Rectal smooth muscle tissue (tissue), 1 donor: Measurements from ENCODE around the gene DMRT2.

Experiments
- H3K27ac ChIP-seq: one replicate; pipeline ENCODE4 v1.7.0; 2013; ENCODE audit warnings: low read depth, low read length, inconsistent platforms
- H3K27me3 ChIP-seq: one replicate; pipeline ENCODE4 v1.7.0; 2013; ENCODE audit warnings: low read length; ENCODE audit not compliant: control insufficient read depth, insufficient read depth
- H3K36me3 ChIP-seq: one replicate; pipeline ENCODE4 v1.7.0; 2013; ENCODE audit warnings: low read length; ENCODE audit not compliant: control insufficient read depth, insufficient read depth
- H3K4me1 ChIP-seq: one replicate; pipeline ENCODE4 v1.7.0; 2013; ENCODE audit warnings: low read length; ENCODE audit not compliant: control insufficient read depth, insufficient read depth
- H3K4me3 ChIP-seq: one replicate; pipeline ENCODE4 v1.7.0; 2013; ENCODE audit warnings: low read length
- H3K9ac ChIP-seq: one replicate; pipeline ENCODE4 v1.7.0; 2013; ENCODE audit warnings: low read length

The DMRT2 gene

GRCh38 chr9:1102642-1102970 is 52.4 kb downstream of the DMRT2 start:
- Histone ChIP-seq H3K36me3 (no peaks in the 10 kb centered on the region), H3K4me1 (no peaks in the 10 kb centered on the region), H3K27me3 (no peaks in the 10 kb centered on the region), H3K4me3 (no peak overlapping the region), H3K9ac (no peak overlapping the region), H3K27ac (no peak overlapping the region)
